IMR-90 (cell line): ENCODE data around the gene PLCB4. TPM values are rescaled to one million over a fixed set of nuclear protein-coding genes. Genes with fewer than 3 reads are reported as not detected.

Experiments
- ATAC-seq: fragments of 200-7000 bp; cut with Tn5 transposase; 2 replicates; pipeline ENCODE4 v1.9.1; 2020; ENCODE audit warnings: low read depth, mild to moderate bottlenecking, moderate library complexity
- BruUV-seq: library from RNA; stranded (reverse); fragments of 400-500 nt; replicated peaks from 2 replicates; lab custom pipeline; 2021; lab: Mats Ljungman, UMichigan
- CTCF ChIA-PET: fragments of 300-600 bp; formaldehyde crosslinking; extraction: SDS; loops from one replicate; lab custom pipeline; 2021; ENCODE audit warnings: antibody characterized with exemption; lab: Yijun Ruan, JAX
- POLR2A ChIA-PET: fragments of 300-600 bp; sonication (Branson Sonifier 250); formaldehyde crosslinking; loops from one replicate; lab custom pipeline; 2022; ENCODE audit warnings: antibody characterized with exemption; ENCODE audit not compliant: unreplicated experiment; lab: Charles Lee
- DNase-seq: peaks from one replicate; pipeline ENCODE4 v3.0.0; 2013
- H2AFZ ChIP-seq: replicated peaks from 2 replicates; pipeline ENCODE3; 2013; ENCODE audit warnings: low read length, mild to moderate bottlenecking; ENCODE audit not compliant: poor library complexity
- H2AK5ac ChIP-seq: 2 replicates; pipeline ENCODE4 v1.6.1; 2013; ENCODE audit warnings: low read depth, low read length, inconsistent platforms
- H2AK9ac ChIP-seq: replicated peaks from 2 replicates; pipeline ENCODE3; 2013; ENCODE audit warnings: mild to moderate bottlenecking, low read depth, low read length, moderate library complexity; ENCODE audit not compliant: poor library complexity
- H2BK120ac ChIP-seq: 2 replicates; pipeline ENCODE4 v1.6.1; 2013; ENCODE audit warnings: low read depth, low read length, inconsistent platforms
- H2BK15ac ChIP-seq: 3 replicates; pipeline ENCODE4 v1.6.1; 2013; ENCODE audit warnings: low read depth, low read length, inconsistent platforms
- H2BK20ac ChIP-seq: 2 replicates; pipeline ENCODE4 v1.6.1; 2013; ENCODE audit warnings: low read depth, mild to moderate bottlenecking, inconsistent platforms, low read length, moderate library complexity
- H2BK5ac ChIP-seq: 2 replicates; pipeline ENCODE4 v1.6.1; 2013; ENCODE audit warnings: mild to moderate bottlenecking, low read depth, low read length, inconsistent platforms; ENCODE audit not compliant: poor library complexity, severe bottlenecking
- H3K14ac ChIP-seq: replicated peaks from 2 replicates; pipeline ENCODE4 v1.6.1; 2013; ENCODE audit warnings: low read depth, low read length, inconsistent platforms
- H3K18ac ChIP-seq: 2 replicates; pipeline ENCODE4 v1.6.1; 2013; ENCODE audit warnings: low read depth, low read length, control low read depth
- H3K23ac ChIP-seq: 2 replicates; pipeline ENCODE4 v1.6.1; 2013; ENCODE audit warnings: low read depth, low read length, inconsistent platforms
- H3K27ac ChIP-seq: 2 replicates; pipeline ENCODE4 v1.5.1; 2013; ENCODE audit warnings: mild to moderate bottlenecking, control low read depth, low read length; ENCODE audit not compliant: insufficient read depth
- H3K27me3 ChIP-seq: 2 replicates; pipeline ENCODE4 v1.6.1; 2013; ENCODE audit warnings: low read length; ENCODE audit not compliant: control insufficient read depth, insufficient read depth
- H3K36me3 ChIP-seq: 2 replicates; pipeline ENCODE4 v1.6.1; 2013; ENCODE audit warnings: low read length, mixed read lengths; ENCODE audit not compliant: control insufficient read depth, insufficient read depth
- H3K4ac ChIP-seq: 2 replicates; pipeline ENCODE4 v1.6.1; 2013; ENCODE audit warnings: low read depth, low read length, inconsistent platforms
- H3K4me1 ChIP-seq: 2 replicates; pipeline ENCODE4 v1.6.1; 2013; ENCODE audit warnings: low read length, mixed read lengths; ENCODE audit not compliant: control insufficient read depth, insufficient read depth
- H3K4me2 ChIP-seq: 2 replicates; pipeline ENCODE4 v1.6.1; 2013; ENCODE audit warnings: low read depth, mild to moderate bottlenecking, control low read depth, low read length, moderate library complexity
- H3K4me3 ChIP-seq: 2 replicates; pipeline ENCODE4 v1.5.1; 2013; ENCODE audit warnings: low read depth, mild to moderate bottlenecking, control low read depth, low read length, moderate library complexity; ENCODE audit not compliant: insufficient read depth
- H3K56ac ChIP-seq: 2 replicates; pipeline ENCODE4 v1.6.1; 2013; ENCODE audit warnings: low read length, inconsistent platforms; ENCODE audit not compliant: insufficient read depth; ENCODE audit errors: extremely low read depth
- H3K79me1 ChIP-seq, 2 experiments: 2 replicates each; pipeline ENCODE4 v1.6.1; 2013; ENCODE audit warnings: low read length in 2 of 2, inconsistent platforms in 1 of 2, low read depth in 1 of 2
- H3K9ac ChIP-seq: 2 replicates; pipeline ENCODE4 v1.6.1; 2013; ENCODE audit warnings: low read depth, low read length, control low read depth
- H3K9me1 ChIP-seq: 2 replicates; pipeline ENCODE4 v1.6.1; 2013; ENCODE audit warnings: low read length, inconsistent platforms; ENCODE audit not compliant: insufficient read depth
- H3K9me3 ChIP-seq: 2 replicates; pipeline ENCODE4 v1.6.1; 2013; ENCODE audit warnings: low read length; ENCODE audit not compliant: control insufficient read depth, insufficient read depth
- H4K20me1 ChIP-seq: 2 replicates; pipeline ENCODE4 v1.6.1; 2013; ENCODE audit warnings: low read length, inconsistent platforms; ENCODE audit not compliant: insufficient read depth
- H4K5ac ChIP-seq: 2 replicates; pipeline ENCODE4 v1.6.1; 2013; ENCODE audit warnings: mild to moderate bottlenecking, low read depth, low read length, control low read depth
- H4K8ac ChIP-seq, 2 experiments: 2 replicates each; pipeline ENCODE4 v1.6.1; 2013; ENCODE audit warnings: low read depth in 2 of 2, low read length in 2 of 2, control low read depth in 1 of 2, inconsistent platforms in 1 of 2
- H4K91ac ChIP-seq: 2 replicates; pipeline ENCODE4 v1.6.1; 2013; ENCODE audit warnings: low read depth, low read length, inconsistent platforms; ENCODE audit not compliant: insufficient read depth
- BHLHE40 ChIP-seq: fragments of 150-350 bp; IDR thresholded peaks from 2 replicates; pipeline ENCODE4 v1.6.1; 2016; ENCODE audit warnings: mild to moderate bottlenecking, low read depth, low read length
- CEBPB ChIP-seq: IDR thresholded peaks from 2 replicates; pipeline ENCODE4 v1.6.1; 2012; ENCODE audit warnings: low read depth, low read length, improper control_type of control experiment
- CHD1 ChIP-seq: IDR thresholded peaks from 2 replicates; pipeline ENCODE4 v1.6.1; 2012; ENCODE audit warnings: low read depth, low read length, improper control_type of control experiment
- FOS ChIP-seq: fragments of 150-350 bp; IDR thresholded peaks from 2 replicates; pipeline ENCODE4 v1.6.1; 2016; ENCODE audit warnings: low read depth, low read length
- MAFK ChIP-seq: IDR thresholded peaks from 2 replicates; pipeline ENCODE4 v1.6.1; 2012; ENCODE audit warnings: low read depth, low read length, improper control_type of control experiment
- MAZ ChIP-seq: IDR thresholded peaks from 2 replicates; pipeline ENCODE4 v1.6.1; 2012; ENCODE audit warnings: low read depth, mild to moderate bottlenecking, low read length, improper control_type of control experiment, moderate library complexity, borderline replicate concordance
- MXI1 ChIP-seq: IDR thresholded peaks from 2 replicates; pipeline ENCODE4 v1.6.1; 2012; ENCODE audit warnings: low read depth, mild to moderate bottlenecking, low read length, moderate library complexity, borderline replicate concordance
- NFE2L2 ChIP-seq: fragments of 150-350 bp; IDR thresholded peaks from 2 replicates; pipeline ENCODE4 v1.6.1; 2016; ENCODE audit warnings: low read depth, mild to moderate bottlenecking, low read length
- POLR2A ChIP-seq: IDR thresholded peaks from 2 replicates; pipeline ENCODE4 v1.6.1; 2012; ENCODE audit warnings: mild to moderate bottlenecking, low read depth, low read length
- RAD21 ChIP-seq: IDR thresholded peaks from 2 replicates; pipeline ENCODE4 v1.6.1; 2012; ENCODE audit warnings: low read length, improper control_type of control experiment
- RCOR1 ChIP-seq: IDR thresholded peaks from 2 replicates; pipeline ENCODE4 v1.6.1; 2012; ENCODE audit warnings: mild to moderate bottlenecking, low read length, improper control_type of control experiment; ENCODE audit not compliant: insufficient replicate concordance
- RFX5 ChIP-seq: IDR thresholded peaks from 2 replicates; pipeline ENCODE4 v1.8.0; 2012; ENCODE audit warnings: low read depth, mild to moderate bottlenecking, low read length, moderate library complexity
- SMC3 ChIP-seq: fragments of 150-350 bp; IDR thresholded peaks from 2 replicates; pipeline ENCODE4 v1.6.1; 2016; ENCODE audit warnings: low read depth, mild to moderate bottlenecking, antibody characterized with exemption, low read length, moderate library complexity
- WGBS, 2 experiments: methylation state at CpG; one replicate each; pipeline versions ENCODE4 v1.1.5 to v1.1.7; 2013; ENCODE audit warnings: missing lambda C conversion rate in 2 of 2; ENCODE audit not compliant: insufficient read length in 1 of 2; ENCODE audit errors: extremely low coverage in 2 of 2; 5-methylcytosine and 5-hydroxymethylcytosine counted together
- dilution Hi-C: fragments of 300-500 bp; cut with HindIII; formaldehyde crosslinking; loops from one replicate; pipeline ENCODE4 v1.14.3; 2018; ENCODE audit warnings: low sequenced_read_pairs; ENCODE audit not compliant: unreplicated experiment
- in situ Hi-C: fragments of 300-500 bp; cut with MboI; formaldehyde crosslinking; loops from 3 replicates; pipeline ENCODE4 v1.14.3; 2019; ENCODE audit warnings: low sequenced_read_pairs, inconsistent platforms, mixed read lengths
- intact Hi-C: fragments of 100-400 bp; cut with micrococcal nuclease; formaldehyde crosslinking; loops from 2 replicates; pipeline ENCODE4 v1.10.0; 2022
- polyA plus RNA-seq, 3 experiments: library from polyadenylated mRNA; depleted of rRNA; stranded (reverse); fragments of >200 nt; gene quantifications; 2 replicates each; pipeline ENCODE4 v1.2.3, GENCODE V29; 2012; ENCODE audit warnings: low replicate concordance in 1 of 3
- total RNA-seq: library from RNA; depleted of rRNA; stranded (reverse); fragments of >200 nt; gene quantifications from 2 replicates; pipeline ENCODE4 v1.2.3, GENCODE V29; 2012
- TF ChIP-seq, protein P1 (sequence below): conservative IDR thresholded peaks from 2 replicates; pipeline ENCODE4 v1.5.1; 2012; ENCODE audit warnings: mild to moderate bottlenecking, low read depth, low read length, improper control_type of control experiment
- TF ChIP-seq, protein P2 (sequence below): fragments of 150-350 bp; IDR thresholded peaks from 2 replicates; pipeline ENCODE4 v1.6.1; 2017; ENCODE audit warnings: mild to moderate bottlenecking, antibody characterized with exemption, low read length, low read depth
- TF ChIP-seq, protein P3 (sequence below): fragments of 150-350 bp; IDR thresholded peaks from 2 replicates; pipeline ENCODE4 v1.6.1; 2016; ENCODE audit warnings: low read depth, mild to moderate bottlenecking, low read length, moderate library complexity, borderline replicate concordance

Gene PLCB4
- total and polyA plus RNA-seq, 2 of the 4 experiments (the other 2 are of a cell fraction), result 12.5 to 24.0 TPM

DNA sequence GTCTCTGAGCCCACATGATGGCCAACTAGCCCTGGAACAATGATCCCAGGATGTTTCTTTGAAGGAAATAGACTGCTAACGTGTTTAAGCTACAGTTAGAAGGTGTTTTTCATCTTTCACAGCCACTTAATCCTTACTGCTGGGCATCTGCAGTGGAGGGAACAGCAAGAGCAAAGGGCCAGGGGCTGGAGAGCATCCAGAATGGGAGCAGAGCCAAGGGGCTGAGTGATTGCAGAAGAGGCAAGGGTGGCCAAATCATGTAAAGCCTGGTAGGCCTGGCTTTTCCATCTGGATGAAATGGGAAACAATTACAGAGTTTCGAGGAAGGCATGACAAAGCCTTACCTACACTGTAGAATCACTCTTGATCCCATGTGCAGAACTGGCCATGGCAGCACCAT is 426.8 kb downstream of the PLCB4 start:
- Histone ChIP-seq H3K27ac (no peak overlapping the region), H3K4me2 (no peak overlapping the region), H3K23ac (no peak overlapping the region), H2AK5ac (no peak overlapping the region), H3K36me3 (no peaks in the 10 kb centered on the region), H3K18ac (no peak overlapping the region), H3K9me3 (no peaks in the 10 kb centered on the region), H2BK5ac (no peak overlapping the region), H3K9me1 (no peaks in the 10 kb centered on the region), H2AFZ (no peak overlapping the region), H2BK15ac (no peak overlapping the region), H3K4me3 (no peak overlapping the region), H3K14ac (no peak overlapping the region), H2BK120ac (no peak overlapping the region), H3K56ac (no peak overlapping the region), H4K5ac (no peak overlapping the region), H2BK20ac (no peak overlapping the region), H3K4me1 (no peaks in the 10 kb centered on the region), H4K91ac (no peak overlapping the region), H2AK9ac (no peak overlapping the region), H3K79me1 (no peaks in the 10 kb centered on the region), H4K20me1 (no peaks in the 10 kb centered on the region), H3K9ac (no peak overlapping the region), H3K4ac (no peak overlapping the region), H3K27me3 (peaks cover 8% of the 10 kb centered on the region), H4K8ac (no peak overlapping the region)
- BruUV-seq, result no TSS peak
- no peak for TF ChIP-seq RFX5
- no peak for TF ChIP-seq RCOR1
- TF ChIP-seq POLR2A, result no peak
- no peak for TF ChIP-seq BHLHE40
- no peak for TF ChIP-seq FOS
- TF ChIP-seq, protein P1, sequence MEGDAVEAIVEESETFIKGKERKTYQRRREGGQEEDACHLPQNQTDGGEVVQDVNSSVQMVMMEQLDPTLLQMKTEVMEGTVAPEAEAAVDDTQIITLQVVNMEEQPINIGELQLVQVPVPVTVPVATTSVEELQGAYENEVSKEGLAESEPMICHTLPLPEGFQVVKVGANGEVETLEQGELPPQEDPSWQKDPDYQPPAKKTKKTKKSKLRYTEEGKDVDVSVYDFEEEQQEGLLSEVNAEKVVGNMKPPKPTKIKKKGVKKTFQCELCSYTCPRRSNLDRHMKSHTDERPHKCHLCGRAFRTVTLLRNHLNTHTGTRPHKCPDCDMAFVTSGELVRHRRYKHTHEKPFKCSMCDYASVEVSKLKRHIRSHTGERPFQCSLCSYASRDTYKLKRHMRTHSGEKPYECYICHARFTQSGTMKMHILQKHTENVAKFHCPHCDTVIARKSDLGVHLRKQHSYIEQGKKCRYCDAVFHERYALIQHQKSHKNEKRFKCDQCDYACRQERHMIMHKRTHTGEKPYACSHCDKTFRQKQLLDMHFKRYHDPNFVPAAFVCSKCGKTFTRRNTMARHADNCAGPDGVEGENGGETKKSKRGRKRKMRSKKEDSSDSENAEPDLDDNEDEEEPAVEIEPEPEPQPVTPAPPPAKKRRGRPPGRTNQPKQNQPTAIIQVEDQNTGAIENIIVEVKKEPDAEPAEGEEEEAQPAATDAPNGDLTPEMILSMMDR, result no peak
- TF ChIP-seq, protein P2, sequence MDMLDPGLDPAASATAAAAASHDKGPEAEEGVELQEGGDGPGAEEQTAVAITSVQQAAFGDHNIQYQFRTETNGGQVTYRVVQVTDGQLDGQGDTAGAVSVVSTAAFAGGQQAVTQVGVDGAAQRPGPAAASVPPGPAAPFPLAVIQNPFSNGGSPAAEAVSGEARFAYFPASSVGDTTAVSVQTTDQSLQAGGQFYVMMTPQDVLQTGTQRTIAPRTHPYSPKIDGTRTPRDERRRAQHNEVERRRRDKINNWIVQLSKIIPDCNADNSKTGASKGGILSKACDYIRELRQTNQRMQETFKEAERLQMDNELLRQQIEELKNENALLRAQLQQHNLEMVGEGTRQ, result no peak
- no peak for TF ChIP-seq MXI1
- TF ChIP-seq CEBPB, result no peak
- TF ChIP-seq, protein P3, sequence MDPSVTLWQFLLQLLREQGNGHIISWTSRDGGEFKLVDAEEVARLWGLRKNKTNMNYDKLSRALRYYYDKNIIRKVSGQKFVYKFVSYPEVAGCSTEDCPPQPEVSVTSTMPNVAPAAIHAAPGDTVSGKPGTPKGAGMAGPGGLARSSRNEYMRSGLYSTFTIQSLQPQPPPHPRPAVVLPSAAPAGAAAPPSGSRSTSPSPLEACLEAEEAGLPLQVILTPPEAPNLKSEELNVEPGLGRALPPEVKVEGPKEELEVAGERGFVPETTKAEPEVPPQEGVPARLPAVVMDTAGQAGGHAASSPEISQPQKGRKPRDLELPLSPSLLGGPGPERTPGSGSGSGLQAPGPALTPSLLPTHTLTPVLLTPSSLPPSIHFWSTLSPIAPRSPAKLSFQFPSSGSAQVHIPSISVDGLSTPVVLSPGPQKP, result no peak
- TF ChIP-seq SMC3, result no peak
- no peak for TF ChIP-seq MAFK
- TF ChIP-seq NFE2L2, result no peak
- TF ChIP-seq MAZ, result no peak
- no peak for TF ChIP-seq CHD1
- TF ChIP-seq RAD21, result no peak
- ChIA-PET POLR2A (no interaction called here), CTCF (no interaction called here)
- no peak for ATAC-seq
- no peak for DNase-seq
- WGBS, 2 experiments, result no CpG with 5 or more reads among the region's 2 CpGs
- in situ Hi-C loops (no loop called here), dilution Hi-C loops (no loop called here), intact Hi-C loops (no loop called here)
